ENCODE results near the gene KCNAB2.

The KCNAB2 gene

DNA sequence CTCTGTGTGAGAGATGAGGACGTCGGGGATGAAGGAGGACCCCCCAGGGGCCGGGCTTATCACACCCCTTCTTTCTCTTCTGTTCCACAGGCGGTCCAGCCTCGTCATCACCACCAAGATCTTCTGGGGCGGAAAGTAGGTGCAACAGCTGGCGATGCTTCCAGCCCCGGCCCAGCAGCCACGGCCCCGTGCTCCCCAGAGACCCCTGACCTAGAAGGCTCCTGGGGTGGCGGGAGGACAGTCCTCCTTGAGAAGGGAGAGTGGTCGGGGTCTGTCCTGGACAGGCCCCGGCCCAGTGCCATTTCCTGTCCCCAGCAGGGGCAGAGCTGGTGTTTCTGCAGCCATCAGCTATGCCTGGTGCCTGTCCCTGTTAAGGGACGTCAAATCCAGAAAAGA lies 41.7 kb downstream of the KCNAB2 start:
- Histone ChIP-seq H3K4me3 (replicated peaks; ENCODE audit: insufficient read depth, low read length) (no peak overlapping the region), H3K27ac (replicated peaks) (no peak overlapping the region), H3K27me3 (ENCODE audit: insufficient read depth, poor library complexity, severe bottlenecking) (no peaks in the 10 kb centered on the region)
- no peak for DNase-seq (ENCODE audit: low read depth in 1 of 2, low spot score in 1 of 2)
- TF ChIP-seq SPI1 (IDR thresholded peaks at IDR 0.05; ENCODE audit: borderline replicate concordance, low read depth): no peak
- peak; percentile 15; the same call in 1 of the 2 replicates for TF ChIP-seq POLR2AphosphoS5 (IDR thresholded peaks at IDR 0.05; ENCODE audit: low read depth)

DNA sequence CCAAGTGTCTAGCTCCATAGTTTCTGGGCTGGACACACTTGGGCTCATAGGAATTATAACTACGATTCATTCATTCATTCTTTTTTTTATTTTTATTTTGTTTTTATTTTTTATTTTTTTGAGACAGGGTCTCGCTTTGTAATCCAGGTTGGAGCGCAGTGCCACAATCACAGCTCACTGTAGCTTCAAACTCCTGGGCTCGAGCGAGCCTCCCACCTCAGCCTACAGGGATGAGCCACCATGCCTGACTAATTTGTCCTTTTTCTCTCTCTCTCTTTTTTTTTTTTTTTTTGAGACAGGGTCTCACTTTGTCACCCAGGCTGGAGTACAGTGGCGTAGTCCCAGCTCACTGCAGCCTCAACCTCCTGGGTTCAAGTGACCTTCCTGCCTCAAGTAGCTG lies 42.3 kb downstream of the KCNAB2 start:
- TF ChIP-seq, protein P1, sequence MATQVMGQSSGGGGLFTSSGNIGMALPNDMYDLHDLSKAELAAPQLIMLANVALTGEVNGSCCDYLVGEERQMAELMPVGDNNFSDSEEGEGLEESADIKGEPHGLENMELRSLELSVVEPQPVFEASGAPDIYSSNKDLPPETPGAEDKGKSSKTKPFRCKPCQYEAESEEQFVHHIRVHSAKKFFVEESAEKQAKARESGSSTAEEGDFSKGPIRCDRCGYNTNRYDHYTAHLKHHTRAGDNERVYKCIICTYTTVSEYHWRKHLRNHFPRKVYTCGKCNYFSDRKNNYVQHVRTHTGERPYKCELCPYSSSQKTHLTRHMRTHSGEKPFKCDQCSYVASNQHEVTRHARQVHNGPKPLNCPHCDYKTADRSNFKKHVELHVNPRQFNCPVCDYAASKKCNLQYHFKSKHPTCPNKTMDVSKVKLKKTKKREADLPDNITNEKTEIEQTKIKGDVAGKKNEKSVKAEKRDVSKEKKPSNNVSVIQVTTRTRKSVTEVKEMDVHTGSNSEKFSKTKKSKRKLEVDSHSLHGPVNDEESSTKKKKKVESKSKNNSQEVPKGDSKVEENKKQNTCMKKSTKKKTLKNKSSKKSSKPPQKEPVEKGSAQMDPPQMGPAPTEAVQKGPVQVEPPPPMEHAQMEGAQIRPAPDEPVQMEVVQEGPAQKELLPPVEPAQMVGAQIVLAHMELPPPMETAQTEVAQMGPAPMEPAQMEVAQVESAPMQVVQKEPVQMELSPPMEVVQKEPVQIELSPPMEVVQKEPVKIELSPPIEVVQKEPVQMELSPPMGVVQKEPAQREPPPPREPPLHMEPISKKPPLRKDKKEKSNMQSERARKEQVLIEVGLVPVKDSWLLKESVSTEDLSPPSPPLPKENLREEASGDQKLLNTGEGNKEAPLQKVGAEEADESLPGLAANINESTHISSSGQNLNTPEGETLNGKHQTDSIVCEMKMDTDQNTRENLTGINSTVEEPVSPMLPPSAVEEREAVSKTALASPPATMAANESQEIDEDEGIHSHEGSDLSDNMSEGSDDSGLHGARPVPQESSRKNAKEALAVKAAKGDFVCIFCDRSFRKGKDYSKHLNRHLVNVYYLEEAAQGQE (IDR thresholded peaks at IDR 0.05; ENCODE audit: insufficient replicate concordance, low read depth): no peak
- TF ChIP-seq GABPA (IDR thresholded peaks at IDR 0.05; ENCODE audit: low read depth) (no peak), POLR2AphosphoS5 (IDR thresholded peaks at IDR 0.05; ENCODE audit: low read depth) (no peak), SPI1 (IDR thresholded peaks at IDR 0.05; ENCODE audit: borderline replicate concordance, low read depth) (no peak)
- TF ChIP-seq, protein P2, sequence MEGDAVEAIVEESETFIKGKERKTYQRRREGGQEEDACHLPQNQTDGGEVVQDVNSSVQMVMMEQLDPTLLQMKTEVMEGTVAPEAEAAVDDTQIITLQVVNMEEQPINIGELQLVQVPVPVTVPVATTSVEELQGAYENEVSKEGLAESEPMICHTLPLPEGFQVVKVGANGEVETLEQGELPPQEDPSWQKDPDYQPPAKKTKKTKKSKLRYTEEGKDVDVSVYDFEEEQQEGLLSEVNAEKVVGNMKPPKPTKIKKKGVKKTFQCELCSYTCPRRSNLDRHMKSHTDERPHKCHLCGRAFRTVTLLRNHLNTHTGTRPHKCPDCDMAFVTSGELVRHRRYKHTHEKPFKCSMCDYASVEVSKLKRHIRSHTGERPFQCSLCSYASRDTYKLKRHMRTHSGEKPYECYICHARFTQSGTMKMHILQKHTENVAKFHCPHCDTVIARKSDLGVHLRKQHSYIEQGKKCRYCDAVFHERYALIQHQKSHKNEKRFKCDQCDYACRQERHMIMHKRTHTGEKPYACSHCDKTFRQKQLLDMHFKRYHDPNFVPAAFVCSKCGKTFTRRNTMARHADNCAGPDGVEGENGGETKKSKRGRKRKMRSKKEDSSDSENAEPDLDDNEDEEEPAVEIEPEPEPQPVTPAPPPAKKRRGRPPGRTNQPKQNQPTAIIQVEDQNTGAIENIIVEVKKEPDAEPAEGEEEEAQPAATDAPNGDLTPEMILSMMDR (IDR thresholded peaks at IDR 0.05; ENCODE audit: insufficient read depth, low read length): no peak
- no peaks in the 10 kb centered on the region for H3K27me3 ChIP-seq (ENCODE audit: insufficient read depth, poor library complexity, severe bottlenecking)
- H3K4me3 ChIP-seq (replicated peaks; ENCODE audit: insufficient read depth, low read length): no peak overlapping the region
- H3K27ac ChIP-seq (replicated peaks): no peak overlapping the region
- DNase-seq (ENCODE audit: low read depth in 1 of 2, low spot score in 1 of 2): no peak

DNA sequence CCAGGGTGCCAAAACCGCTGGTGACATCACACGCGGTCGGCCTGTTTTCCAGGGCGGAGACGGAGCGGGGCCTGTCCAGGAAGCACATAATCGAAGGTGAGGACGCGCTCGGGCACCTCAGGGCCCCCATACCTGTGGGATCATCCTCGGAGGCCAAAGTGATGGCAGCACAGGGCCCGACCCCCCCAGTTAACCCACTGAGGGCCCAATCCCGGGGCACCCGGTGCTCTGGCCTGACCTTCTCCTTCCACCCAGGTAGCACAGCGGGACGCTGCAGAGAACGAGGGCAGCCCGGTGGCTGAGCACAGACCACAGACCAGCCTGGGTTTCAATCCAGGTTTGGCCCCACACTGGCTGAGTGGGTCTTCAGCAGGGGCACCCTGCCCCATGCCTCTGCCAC lies 43.3 kb downstream of the KCNAB2 start:
- TF ChIP-seq POLR2AphosphoS5 (IDR thresholded peaks at IDR 0.05; ENCODE audit: low read depth) (peak; percentile 36; the same call in 1 of the 2 replicates), SPI1 (IDR thresholded peaks at IDR 0.05; ENCODE audit: borderline replicate concordance, low read depth) (no peak), GABPA (IDR thresholded peaks at IDR 0.05; ENCODE audit: low read depth) (no peak)
- TF ChIP-seq, protein P2 (IDR thresholded peaks at IDR 0.05; ENCODE audit: insufficient read depth, low read length): no peak
- TF ChIP-seq, protein P1 (IDR thresholded peaks at IDR 0.05; ENCODE audit: insufficient replicate concordance, low read depth): no peak
- Histone ChIP-seq H3K4me3 (replicated peaks; ENCODE audit: insufficient read depth, low read length) (no peak overlapping the region), H3K27ac (replicated peaks) (no peak overlapping the region), H3K27me3 (ENCODE audit: insufficient read depth, poor library complexity, severe bottlenecking) (no peaks in the 10 kb centered on the region)
- DNase-seq (ENCODE audit: low read depth in 1 of 2, low spot score in 1 of 2): no peak

DNA sequence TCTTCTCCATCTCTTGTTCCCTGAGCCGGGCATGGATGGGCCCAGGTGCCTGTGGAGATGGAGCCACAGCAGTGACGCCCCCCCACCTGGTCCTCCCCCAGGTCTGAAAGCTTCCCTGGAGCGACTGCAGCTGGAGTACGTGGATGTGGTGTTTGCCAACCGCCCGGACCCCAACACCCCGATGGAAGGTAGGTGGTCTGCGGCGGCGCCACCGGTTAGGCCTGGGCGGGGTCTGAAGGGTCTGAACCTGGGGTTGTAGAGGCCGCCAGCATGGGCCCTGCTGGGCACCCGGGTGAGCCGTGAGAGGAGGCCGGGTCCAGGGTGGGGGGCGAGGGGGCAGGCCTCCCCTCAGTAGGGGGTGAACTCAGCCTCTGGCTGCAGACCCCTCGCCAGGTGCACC lies 44.6 kb downstream of the KCNAB2 start:
- no peak for DNase-seq (ENCODE audit: low read depth in 1 of 2, low spot score in 1 of 2)
- Histone ChIP-seq H3K27me3 (ENCODE audit: insufficient read depth, poor library complexity, severe bottlenecking) (no peaks in the 10 kb centered on the region), H3K4me3 (replicated peaks; ENCODE audit: insufficient read depth, low read length) (no peak overlapping the region), H3K27ac (replicated peaks) (no peak overlapping the region)
- TF ChIP-seq SPI1 (IDR thresholded peaks at IDR 0.05; ENCODE audit: borderline replicate concordance, low read depth) (no peak), GABPA (IDR thresholded peaks at IDR 0.05; ENCODE audit: low read depth) (no peak), POLR2AphosphoS5 (IDR thresholded peaks at IDR 0.05; ENCODE audit: low read depth) (no peak)
- TF ChIP-seq, protein P2 (IDR thresholded peaks at IDR 0.05; ENCODE audit: insufficient read depth, low read length): no peak
- TF ChIP-seq, protein P1 (IDR thresholded peaks at IDR 0.05; ENCODE audit: insufficient replicate concordance, low read depth): no peak

Measured in HL-60 (cell line).